DOHH2 (cell line): Measurements from ENCODE around the gene ST8SIA2.

Source experiments
- EZH2phosphoT487 ChIP-seq: fragments of 200-600 bp; sonication (generic); IDR thresholded peaks from 2 replicates; pipeline ENCODE4 v1.6.1; 2017; ENCODE audit warnings: borderline replicate concordance, mild to moderate bottlenecking, antibody characterized with exemption, low read length, moderate library complexity, mixed read lengths
- TF ChIP-seq, protein P1 (sequence below): fragments of 200-600 bp; sonication (generic); IDR thresholded peaks from one replicate; pipeline ENCODE4 v1.5.1; 2014; ENCODE audit warnings: antibody characterized with exemption, mild to moderate bottlenecking, low read depth, low read length; ENCODE audit not compliant: poor library complexity, severe bottlenecking

GRCh38 chr15:92392462-92392861 lies 1.2 kb upstream of the ST8SIA2 start:
- TF ChIP-seq, protein P1, sequence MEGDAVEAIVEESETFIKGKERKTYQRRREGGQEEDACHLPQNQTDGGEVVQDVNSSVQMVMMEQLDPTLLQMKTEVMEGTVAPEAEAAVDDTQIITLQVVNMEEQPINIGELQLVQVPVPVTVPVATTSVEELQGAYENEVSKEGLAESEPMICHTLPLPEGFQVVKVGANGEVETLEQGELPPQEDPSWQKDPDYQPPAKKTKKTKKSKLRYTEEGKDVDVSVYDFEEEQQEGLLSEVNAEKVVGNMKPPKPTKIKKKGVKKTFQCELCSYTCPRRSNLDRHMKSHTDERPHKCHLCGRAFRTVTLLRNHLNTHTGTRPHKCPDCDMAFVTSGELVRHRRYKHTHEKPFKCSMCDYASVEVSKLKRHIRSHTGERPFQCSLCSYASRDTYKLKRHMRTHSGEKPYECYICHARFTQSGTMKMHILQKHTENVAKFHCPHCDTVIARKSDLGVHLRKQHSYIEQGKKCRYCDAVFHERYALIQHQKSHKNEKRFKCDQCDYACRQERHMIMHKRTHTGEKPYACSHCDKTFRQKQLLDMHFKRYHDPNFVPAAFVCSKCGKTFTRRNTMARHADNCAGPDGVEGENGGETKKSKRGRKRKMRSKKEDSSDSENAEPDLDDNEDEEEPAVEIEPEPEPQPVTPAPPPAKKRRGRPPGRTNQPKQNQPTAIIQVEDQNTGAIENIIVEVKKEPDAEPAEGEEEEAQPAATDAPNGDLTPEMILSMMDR: no peak
- no peak for TF ChIP-seq EZH2phosphoT487
